Keratinocyte (primary cell): Measurements from ENCODE around the gene FGF12. TPM values are rescaled to one million over a fixed set of nuclear protein-coding genes. Genes with fewer than 3 reads are reported as not detected.

Experiments used
- DNase-seq: peaks from one replicate; pipeline ENCODE4 v3.0.0-alpha.2; 2011; ENCODE audit warnings: low read depth, missing footprints, low spot score
- FAIRE-seq: peaks from 2 replicates; lab custom pipeline; 2011; peaks lifted over from hg19 to GRCh38; lab: Jason Lieb, UNC
- H2AFZ ChIP-seq: 2 replicates; pipeline ENCODE4 v1.6.0; 2012; ENCODE audit warnings: low read length, control low read depth, inconsistent platforms; ENCODE audit not compliant: control insufficient read depth
- H3K27ac ChIP-seq: 2 replicates; pipeline ENCODE4 v1.5.1; 2011; ENCODE audit warnings: low read length; ENCODE audit not compliant: control insufficient read depth, insufficient read depth
- H3K27me3 ChIP-seq: 3 replicates; pipeline ENCODE4 v1.6.0; 2011; ENCODE audit warnings: low read length; ENCODE audit not compliant: control insufficient read depth, insufficient read depth; ENCODE audit errors: extremely low read depth
- H3K36me3 ChIP-seq, 2 experiments: 2 replicates in 1 of 2; 3 replicates in 1 of 2; pipeline ENCODE4 v1.5.1; 2011; ENCODE audit warnings: low read length in 2 of 2, mild to moderate bottlenecking in 1 of 2; ENCODE audit not compliant: control insufficient read depth in 2 of 2, insufficient read depth in 2 of 2; ENCODE audit errors: extremely low read depth in 1 of 2
- H3K4me1 ChIP-seq: 3 replicates; pipeline ENCODE4 v1.5.1; 2011; ENCODE audit warnings: low read length; ENCODE audit not compliant: control insufficient read depth, insufficient read depth; ENCODE audit errors: extremely low read depth
- H3K4me2 ChIP-seq: 3 replicates; pipeline ENCODE4 v1.6.0; 2011; ENCODE audit warnings: low read depth, low read length; ENCODE audit not compliant: control insufficient read depth, insufficient read depth; ENCODE audit errors: extremely low read depth
- H3K4me3 ChIP-seq, 3 experiments: fragments of 200-600 bp in 1 of 3; sonication (generic) in 1 of 3; 2 replicates in 2 of 3; 3 replicates in 1 of 3; pipeline ENCODE4 v1.5.1; 2011 to 2016; ENCODE audit warnings: low read length in 3 of 3, mild to moderate bottlenecking in 3 of 3, control low read depth in 2 of 3, inconsistent platforms in 1 of 3, low read depth in 1 of 3, mixed read lengths in 1 of 3, mixed run types in 1 of 3, moderate library complexity in 1 of 3; ENCODE audit not compliant: control insufficient read depth in 2 of 3, insufficient read depth in 2 of 3; ENCODE audit errors: extremely low read depth in 1 of 3
- H3K79me2 ChIP-seq: 2 replicates; pipeline ENCODE4 v1.6.0; 2012; ENCODE audit warnings: low read length; ENCODE audit not compliant: control insufficient read depth, insufficient read depth
- H3K9ac ChIP-seq: 3 replicates; pipeline ENCODE4 v1.6.0; 2011; ENCODE audit warnings: low read length; ENCODE audit not compliant: control insufficient read depth, insufficient read depth; ENCODE audit errors: extremely low read depth
- H3K9me1 ChIP-seq: 3 replicates; pipeline ENCODE4 v1.6.0; 2011; ENCODE audit warnings: low read length; ENCODE audit not compliant: control insufficient read depth, insufficient read depth; ENCODE audit errors: extremely low read depth
- H3K9me3 ChIP-seq: 2 replicates; pipeline ENCODE4 v1.5.1; 2012; ENCODE audit warnings: low read depth, low read length; ENCODE audit not compliant: control insufficient read depth
- H4K20me1 ChIP-seq: 3 replicates; pipeline ENCODE4 v1.6.0; 2011; ENCODE audit warnings: low read length; ENCODE audit not compliant: control insufficient read depth, insufficient read depth; ENCODE audit errors: extremely low read depth
- CTCF ChIP-seq, 3 experiments: IDR thresholded peaks in 1 of 3; conservative IDR thresholded peaks in 1 of 3; optimal IDR thresholded peaks in 1 of 3; 2 replicates in 2 of 3; 3 replicates in 1 of 3; pipeline versions ENCODE3 to v1.5.1; 2011; ENCODE audit warnings: low read length in 3 of 3, mild to moderate bottlenecking in 3 of 3, moderate library complexity in 2 of 3, control low read depth in 1 of 3, inconsistent platforms in 1 of 3; ENCODE audit not compliant: insufficient read depth in 2 of 3; ENCODE audit errors: extremely low read depth in 1 of 3
- EZH2 ChIP-seq: IDR thresholded peaks from one replicate; pipeline ENCODE4 v1.6.1; 2012; ENCODE audit warnings: inconsistent platforms, mild to moderate bottlenecking, low read length, moderate library complexity
- dilution Hi-C: fragments of 300-500 bp; cut with MboI; formaldehyde crosslinking; loops from one replicate; pipeline ENCODE4 v1.7.0; 2020; ENCODE audit warnings: low sequenced_read_pairs; ENCODE audit not compliant: extremely low pct_ligation_motif_present
- polyA plus RNA-seq, 5 experiments: library from polyadenylated mRNA; depleted of rRNA in 3 of 5; stranded (reverse) in 3 of 5; stranded (forward) in 1 of 5; unstranded in 1 of 5; fragments of >200 nt; gene quantifications; 1 replicate in 1 of 5; 2 replicates in 3 of 5; 3 replicates in 1 of 5; pipeline versions ENCODE4 v1.2.1 to v1.2.3, GENCODE V29; 2011 to 2012; ENCODE audit warnings: missing spikeins in 2 of 5, low read depth in 1 of 5, low replicate concordance in 1 of 5

Gene FGF12
- polyA plus RNA-seq, 1 donor (not counting 4 experiments of a cell fraction or from before 2014, with no cell fraction given), result 4.1 TPM

- H3K27me3 ChIP-seq, result no peaks in the 10 kb centered on the region
- H3K9me3 ChIP-seq, result no peaks in the 10 kb centered on the region
- DNase-seq (no peak), FAIRE-seq (no peak)
- no peaks in the 10 kb centered on the region for H3K9me1 ChIP-seq
- H4K20me1 ChIP-seq, result no peaks in the 10 kb centered on the region
- no peak overlapping the region for H3K4me3 ChIP-seq
- H3K79me2 ChIP-seq, result no peaks in the 10 kb centered on the region
- no peak overlapping the region for H3K4me2 ChIP-seq
- dilution Hi-C loops, result no loop called here
- no peak for TF ChIP-seq CTCF (optimal IDR thresholded peaks at IDR 0.05 in 1 of 3, IDR thresholded peaks at IDR 0.05 in 1 of 3, conservative IDR thresholded peaks at IDR 0.05 in 1 of 3; ENCODE audit: extremely low read depth in 1 of 3, insufficient read depth in 2 of 3, low read length in 3 of 3)
- no peak overlapping the region for H3K27ac ChIP-seq
- no peak overlapping the region for H3K9ac ChIP-seq
- no peaks in the 10 kb centered on the region for H3K36me3 ChIP-seq
- H2AFZ ChIP-seq, result no peak overlapping the region
- H3K4me1 ChIP-seq, result no peaks in the 10 kb centered on the region
Observed at GRCh38 chr3:192629429-192629828, 97.9 kb downstream of the FGF12 start.

GRCh38 chr3:192621909-192622308 is 105.4 kb downstream of the FGF12 start:
- Histone ChIP-seq H2AFZ (no peak overlapping the region), H3K9me3 (no peaks in the 10 kb centered on the region), H3K4me2 (no peak overlapping the region), H3K79me2 (no peaks in the 10 kb centered on the region), H3K9me1 (no peaks in the 10 kb centered on the region), H3K27ac (no peak overlapping the region), H4K20me1 (no peaks in the 10 kb centered on the region), H3K4me3 (no peak overlapping the region), H3K27me3 (no peaks in the 10 kb centered on the region), H3K4me1 (no peaks in the 10 kb centered on the region), H3K9ac (no peak overlapping the region), H3K36me3 (no peaks in the 10 kb centered on the region)
- no peak for DNase-seq
- dilution Hi-C loops, result no loop called here
- FAIRE-seq, result no peak
- TF ChIP-seq EZH2 (no peak), CTCF (optimal IDR thresholded peaks at IDR 0.05 in 1 of 3, IDR thresholded peaks at IDR 0.05 in 1 of 3, conservative IDR thresholded peaks at IDR 0.05 in 1 of 3; ENCODE audit: extremely low read depth in 1 of 3, insufficient read depth in 2 of 3, low read length in 3 of 3) (no peak)
